Measurements from ENCODE around the gene SUGCT. TPM values are rescaled to one million over a fixed set of nuclear protein-coding genes. Genes with fewer than 3 reads are reported as not detected.

The SUGCT gene
- total and polyA plus RNA-seq, 2 of the 13 experiments (the other 11 are each of a cell fraction or from before 2014, with no cell fraction given) = 10.1 to 22.2 TPM

DNA sequence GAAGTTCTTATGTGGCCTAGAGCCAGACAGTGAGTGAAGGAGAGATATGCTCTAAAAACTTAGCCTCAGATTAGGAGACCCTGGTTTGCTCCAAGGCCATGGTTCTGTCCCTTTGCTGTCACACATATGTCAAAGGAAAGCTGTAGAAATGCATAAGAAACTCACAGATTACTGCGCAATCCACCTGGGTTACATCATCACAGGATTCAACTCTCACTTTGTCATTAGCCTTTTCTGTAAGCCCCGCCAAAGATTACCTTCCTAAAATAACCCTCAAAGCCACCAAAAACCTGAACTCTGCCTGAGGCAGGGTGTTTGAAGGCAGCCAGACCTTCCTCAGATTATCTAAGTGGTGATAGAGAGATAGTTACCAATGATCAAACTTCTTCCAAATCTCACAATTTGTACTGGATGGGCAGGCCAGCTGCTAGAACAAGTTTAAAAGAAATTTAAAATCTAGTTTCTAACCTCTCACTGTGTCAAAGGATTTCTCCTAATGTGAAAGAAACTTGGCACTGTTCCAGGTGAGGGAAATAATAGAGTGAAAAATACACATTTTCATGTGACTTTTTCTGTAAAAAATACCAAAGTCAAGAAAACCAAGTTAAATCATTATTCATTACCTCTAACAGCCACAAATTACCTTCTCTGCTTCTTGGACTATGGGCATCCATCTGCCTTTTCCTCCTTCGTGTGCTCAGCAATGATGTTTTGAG is 567.2 kb downstream of the SUGCT start:
- H3K4me1 ChIP-seq (ENCODE audit: insufficient read depth, low read length) = no peaks in the 10 kb centered on the region
- H2AFZ ChIP-seq (ENCODE audit: low read length) = no peak overlapping the region
- no peaks in the 10 kb centered on the region for H3K79me2 ChIP-seq (ENCODE audit: insufficient read depth, low read length)
- no peak for FAIRE-seq
- no peaks in the 10 kb centered on the region for H3K27me3 ChIP-seq (ENCODE audit: control insufficient read depth in 1 of 2, insufficient read depth in 2 of 2, low read length in 2 of 2)
- in situ Hi-C loops (cut with HindIII; ENCODE audit: extremely low pct_ligation_motif_present, low pct_unique_long_range_greater_than_20kb) = no loop called here
- no peak overlapping the region for H3K9ac ChIP-seq (ENCODE audit: insufficient read depth, low read depth, low read length)
- BruUV-seq (replicated peaks) = no TSS peak
- no peaks in the 10 kb centered on the region for H3K9me3 ChIP-seq (ENCODE audit: low read length)
- intact Hi-C loops (cut with micrococcal nuclease; ENCODE audit: unreplicated experiment) = no loop called here
- ATAC-seq = no peak
- CTCF ChIA-PET (ENCODE audit: low intra/inter-chr PET ratio, low total read pairs) = no interaction called here
- WGBS (ENCODE audit: low lambda C conversion rate) = 100% methylated on average over 3 of the region's 3 CpGs
- no peak overlapping the region for H3K4me3 ChIP-seq (replicated peaks in 1 of 3; ENCODE audit: insufficient read depth in 1 of 3, low read depth in 2 of 3, low read length in 3 of 3)
- POLR2A ChIA-PET = no interaction called here
- no peak for DNase-seq (ENCODE audit: low spot score)
- TF ChIP-seq CEBPB (IDR thresholded peaks at IDR 0.05; ENCODE audit: borderline replicate concordance, low read depth, low read length) = peak; percentile 47; the same call in 1 of the 2 replicates
- TF ChIP-seq, protein P1, sequence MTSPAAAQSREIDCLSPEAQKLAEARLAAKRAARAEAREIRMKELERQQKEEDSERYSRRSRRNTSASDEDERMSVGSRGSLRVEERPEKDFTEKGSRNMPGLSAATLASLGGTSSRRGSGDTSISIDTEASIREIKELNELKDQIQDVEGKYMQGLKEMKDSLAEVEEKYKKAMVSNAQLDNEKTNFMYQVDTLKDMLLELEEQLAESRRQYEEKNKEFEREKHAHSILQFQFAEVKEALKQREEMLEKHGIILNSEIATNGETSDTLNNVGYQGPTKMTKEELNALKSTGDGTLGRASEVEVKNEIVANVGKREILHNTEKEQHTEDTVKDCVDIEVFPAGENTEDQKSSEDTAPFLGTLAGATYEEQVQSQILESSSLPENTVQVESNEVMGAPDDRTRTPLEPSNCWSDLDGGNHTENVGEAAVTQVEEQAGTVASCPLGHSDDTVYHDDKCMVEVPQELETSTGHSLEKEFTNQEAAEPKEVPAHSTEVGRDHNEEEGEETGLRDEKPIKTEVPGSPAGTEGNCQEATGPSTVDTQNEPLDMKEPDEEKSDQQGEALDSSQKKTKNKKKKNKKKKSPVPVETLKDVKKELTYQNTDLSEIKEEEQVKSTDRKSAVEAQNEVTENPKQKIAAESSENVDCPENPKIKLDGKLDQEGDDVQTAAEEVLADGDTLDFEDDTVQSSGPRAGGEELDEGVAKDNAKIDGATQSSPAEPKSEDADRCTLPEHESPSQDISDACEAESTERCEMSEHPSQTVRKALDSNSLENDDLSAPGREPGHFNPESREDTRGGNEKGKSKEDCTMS (CRISPR knock-in tag; conservative IDR thresholded peaks at IDR 0.05) = no peak
- H4K20me1 ChIP-seq (ENCODE audit: insufficient read depth, low read length) = no peaks in the 10 kb centered on the region
- H3K36me3 ChIP-seq (replicated peaks in 1 of 2; ENCODE audit: control insufficient read depth in 1 of 2, insufficient read depth in 2 of 2, low read length in 2 of 2) = no peaks in the 10 kb centered on the region
- H3K27ac ChIP-seq (ENCODE audit: extremely low read length, insufficient read depth, low read length) = no peak overlapping the region
- H3K4me2 ChIP-seq (ENCODE audit: low read depth, low read length) = no peak overlapping the region

DNA sequence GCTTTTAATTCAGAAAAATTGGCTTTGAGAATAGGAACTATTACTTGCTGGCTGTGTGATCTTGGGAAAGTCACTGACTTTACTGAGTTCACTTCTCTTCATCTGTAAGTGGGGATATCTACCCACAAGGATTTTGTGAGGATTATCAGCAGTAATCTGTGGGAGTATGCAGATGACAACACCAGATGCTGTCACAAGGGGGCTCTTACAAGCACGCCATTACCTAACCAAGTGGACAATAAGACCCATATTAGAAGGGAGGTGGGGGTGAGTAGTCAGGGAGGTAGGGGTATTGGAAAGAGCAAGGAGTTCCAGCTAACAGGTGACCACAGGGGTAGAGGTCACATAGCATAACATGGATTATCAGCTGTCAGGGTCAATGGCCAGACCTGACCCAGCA is 569.4 kb downstream of the SUGCT start:
- H3K9me3 ChIP-seq (ENCODE audit: low read length) = no peaks in the 10 kb centered on the region
- no peaks in the 10 kb centered on the region for H3K36me3 ChIP-seq (replicated peaks in 1 of 2; ENCODE audit: control insufficient read depth in 1 of 2, insufficient read depth in 2 of 2, low read length in 2 of 2)
- ATAC-seq (no peak), DNase-seq (ENCODE audit: low spot score) (peak; percentile 5), FAIRE-seq (no peak)
- no peak overlapping the region for H3K4me3 ChIP-seq (replicated peaks in 1 of 3; ENCODE audit: insufficient read depth in 1 of 3, low read depth in 2 of 3, low read length in 3 of 3)
- 100% methylated on average over 1 of the region's 1 CpG for WGBS (ENCODE audit: low lambda C conversion rate)
- H3K4me2 ChIP-seq (ENCODE audit: low read depth, low read length) = no peak overlapping the region
- no peaks in the 10 kb centered on the region for H4K20me1 ChIP-seq (ENCODE audit: insufficient read depth, low read length)
- POLR2A ChIA-PET = no interaction called here
- BruUV-seq (replicated peaks) = no TSS peak
- intact Hi-C loops (cut with micrococcal nuclease; ENCODE audit: unreplicated experiment) = no loop called here
- no peak overlapping the region for H3K9ac ChIP-seq (ENCODE audit: insufficient read depth, low read depth, low read length)
- no peaks in the 10 kb centered on the region for H3K79me2 ChIP-seq (ENCODE audit: insufficient read depth, low read length)
- no peaks in the 10 kb centered on the region for H3K27me3 ChIP-seq (ENCODE audit: control insufficient read depth in 1 of 2, insufficient read depth in 2 of 2, low read length in 2 of 2)
- in situ Hi-C loops (cut with HindIII; ENCODE audit: extremely low pct_ligation_motif_present, low pct_unique_long_range_greater_than_20kb) = no loop called here
- CTCF ChIA-PET (ENCODE audit: low intra/inter-chr PET ratio, low total read pairs) = no interaction called here
- no peaks in the 10 kb centered on the region for H3K4me1 ChIP-seq (ENCODE audit: insufficient read depth, low read length)
- H2AFZ ChIP-seq (ENCODE audit: low read length) = no peak overlapping the region
- H3K27ac ChIP-seq (ENCODE audit: extremely low read length, insufficient read depth, low read length) = no peak overlapping the region
- TF ChIP-seq KDM1A (CRISPR knock-in tag; IDR thresholded peaks at IDR 0.05) (no peak), STAG1 (CRISPR knock-in tag; IDR thresholded peaks at IDR 0.05) (0 out of 2 replicates have a peak, but pooled peaks have one; percentile 6)
